Renal cortex interstitium (tissue), 11 donors: Measurements from ENCODE around the gene SCAPER. TPM values are rescaled to one million over a fixed set of nuclear protein-coding genes. Genes with fewer than 3 reads are reported as not detected.

Experiments
- DNase-seq, 11 donors: peaks; one replicate each; pipeline ENCODE4 v3.0.0-alpha.2; 2013; ENCODE audit warnings: low read depth in 9 of 11, low spot score in 4 of 11; ENCODE audit errors: extremely low read depth in 1 of 11
- polyA plus RNA-seq, 3 donors: library from polyadenylated mRNA; unstranded; fragments of 120-200 nt; gene quantifications; one replicate each; pipeline ENCODE4 v1.2.1, GENCODE V29; 2013; ENCODE audit not compliant: insufficient read length in 3 of 3

The SCAPER gene
- polyA plus RNA-seq, 3 donors: 23.1 to 27.5 (median 27.1) TPM

GRCh38 chr15:76815421-76815820, 89.7 kb downstream of the SCAPER start:
- no peak for DNase-seq

GRCh38 chr15:76812381-76812780, 92.8 kb downstream of the SCAPER start:
- no peak for DNase-seq

GRCh38 chr15:76809412-76810103, 95.6 kb downstream of the SCAPER start:
- DNase-seq: no peak

- no peak for DNase-seq
Observed at GRCh38 chr15:76803049-76803571, 102.0 kb downstream of the SCAPER start.

GRCh38 chr15:76802411-76802810, 102.7 kb downstream of the SCAPER start:
- no peak for DNase-seq

- no peak for DNase-seq
Observed at GRCh38 chr15:76799760-76800159, 105.4 kb downstream of the SCAPER start.

- no peak for DNase-seq
Observed at GRCh38 chr15:76795217-76795616, 109.9 kb downstream of the SCAPER start.

- no peak for DNase-seq
Observed at GRCh38 chr15:76793162-76793561, 112.0 kb downstream of the SCAPER start.

GRCh38 chr15:76791511-76791910, 113.6 kb downstream of the SCAPER start:
- no peak for DNase-seq

- no peak for DNase-seq
Observed at GRCh38 chr15:76787273-76787672, 117.9 kb downstream of the SCAPER start.

- no peak for DNase-seq
Observed at GRCh38 chr15:76776969-76777368, 128.2 kb downstream of the SCAPER start.

- DNase-seq: no peak
Observed at GRCh38 chr15:76776480-76776879, 128.7 kb downstream of the SCAPER start.

- no peak for DNase-seq
Observed at GRCh38 chr15:76773234-76773633, 131.9 kb downstream of the SCAPER start.

GRCh38 chr15:76772776-76773175, 132.4 kb downstream of the SCAPER start:
- DNase-seq: no peak

- no peak for DNase-seq
Observed at GRCh38 chr15:76764004-76764403, 141.1 kb downstream of the SCAPER start.

- no peak for DNase-seq
Observed at GRCh38 chr15:76763554-76763953, 141.6 kb downstream of the SCAPER start.

GRCh38 chr15:76756381-76756780, 148.8 kb downstream of the SCAPER start:
- DNase-seq: no peak

GRCh38 chr15:76753771-76754170, 151.4 kb downstream of the SCAPER start:
- DNase-seq: no peak

GRCh38 chr15:76753131-76753530, 152.0 kb downstream of the SCAPER start:
- DNase-seq: no peak

- DNase-seq: no peak
Observed at GRCh38 chr15:76752549-76752948, 152.6 kb downstream of the SCAPER start.

GRCh38 chr15:76737573-76737972, 167.6 kb downstream of the SCAPER start:
- DNase-seq: no peak
